ENCODE measurements around the gene FARP2. TPM values are rescaled to one million over a fixed set of nuclear protein-coding genes. Genes with fewer than 3 reads are reported as not detected.

Gene FARP2
- total RNA-seq, 1 experiment from 2014 or later: 32.6 TPM

DNA sequence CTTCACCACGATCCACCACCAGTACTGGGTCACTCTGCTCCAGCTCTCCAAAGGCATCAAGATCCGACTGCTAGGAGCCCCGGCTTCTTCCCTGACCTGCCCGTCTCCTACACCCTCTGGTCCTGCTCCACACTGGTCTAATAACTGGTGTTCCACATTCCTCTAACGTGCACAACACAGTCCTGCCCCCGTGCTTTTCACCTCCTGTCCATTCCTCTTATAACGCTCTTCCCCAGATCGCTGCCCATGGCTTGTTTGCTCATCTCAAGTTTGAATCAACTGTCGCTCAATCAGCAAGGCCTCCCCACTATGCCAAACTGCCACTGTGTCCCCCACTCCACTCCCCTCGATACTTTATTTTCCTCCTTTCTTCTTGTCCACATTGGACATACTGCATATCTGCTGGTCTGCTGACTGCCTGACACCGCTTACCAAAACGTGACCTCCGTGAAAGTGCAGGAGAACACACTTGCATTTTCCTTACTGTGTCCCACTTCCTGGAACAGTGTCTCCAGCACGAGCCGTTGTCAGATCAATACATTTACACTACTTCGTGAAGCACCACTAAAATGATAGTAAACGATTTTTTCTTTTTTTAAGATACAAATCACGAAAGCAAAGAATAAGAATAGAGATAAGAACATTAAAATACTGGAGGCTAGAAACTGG is 47.1 kb upstream of the FARP2 start:
- POLR2A ChIA-PET: interaction anchor here (0.7 to 13.7 kb wide), 5 partner anchors 8 to 47 kb away, joined by 3 to 263 read pairs (median 5); partner anchors contain the start of gene FARP2

DNA sequence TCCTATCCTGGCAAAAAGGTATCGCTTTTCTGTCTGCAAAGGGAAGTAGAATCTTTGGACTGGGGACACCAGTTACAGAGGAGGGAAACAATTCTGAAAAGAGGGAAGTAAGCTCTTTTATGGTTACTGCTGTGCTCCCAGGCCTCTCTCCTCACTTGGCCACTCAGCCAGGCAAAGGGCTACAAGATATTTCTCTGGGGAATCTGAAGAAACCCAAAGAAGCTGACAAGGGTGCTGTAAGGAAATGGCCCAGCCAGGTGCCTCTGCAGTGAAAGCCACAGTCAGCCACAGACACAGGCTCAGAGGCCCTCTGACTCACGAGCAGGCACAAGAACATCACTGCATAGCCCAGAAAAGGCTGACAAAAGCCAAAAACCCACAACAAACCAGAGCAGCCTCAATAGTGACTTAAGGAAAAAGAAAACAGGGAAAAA is 46.4 kb upstream of the FARP2 start:
- intact Hi-C loops (cut with micrococcal nuclease): no loop called here
- POLR2A ChIA-PET: interaction anchor here (0.6 to 13.7 kb wide), 5 partner anchors 9 to 46 kb away, joined by 3 to 263 read pairs (median 5); partner anchors contain the start of gene FARP2
- Mint-ChIP-seq H3K36me3 (ENCODE audit: insufficient read depth, unreplicated experiment) (peaks cover 30% of the 10 kb centered on the region), H3K9me3 (ENCODE audit: unreplicated experiment) (no peaks in the 10 kb centered on the region), H3K27me3 (ENCODE audit: insufficient read depth, unreplicated experiment) (no peaks in the 10 kb centered on the region), H3K27ac (ENCODE audit: low read depth, unreplicated experiment) (peak overlapping the region; percentile 55), H3K4me3 (ENCODE audit: unreplicated experiment) (no peak overlapping the region), H3K4me1 (ENCODE audit: insufficient read depth, unreplicated experiment) (peaks cover 45% of the 10 kb centered on the region)
- no TSS peak for BruUV-seq (replicated peaks)
- TF ChIP-seq, protein P1, sequence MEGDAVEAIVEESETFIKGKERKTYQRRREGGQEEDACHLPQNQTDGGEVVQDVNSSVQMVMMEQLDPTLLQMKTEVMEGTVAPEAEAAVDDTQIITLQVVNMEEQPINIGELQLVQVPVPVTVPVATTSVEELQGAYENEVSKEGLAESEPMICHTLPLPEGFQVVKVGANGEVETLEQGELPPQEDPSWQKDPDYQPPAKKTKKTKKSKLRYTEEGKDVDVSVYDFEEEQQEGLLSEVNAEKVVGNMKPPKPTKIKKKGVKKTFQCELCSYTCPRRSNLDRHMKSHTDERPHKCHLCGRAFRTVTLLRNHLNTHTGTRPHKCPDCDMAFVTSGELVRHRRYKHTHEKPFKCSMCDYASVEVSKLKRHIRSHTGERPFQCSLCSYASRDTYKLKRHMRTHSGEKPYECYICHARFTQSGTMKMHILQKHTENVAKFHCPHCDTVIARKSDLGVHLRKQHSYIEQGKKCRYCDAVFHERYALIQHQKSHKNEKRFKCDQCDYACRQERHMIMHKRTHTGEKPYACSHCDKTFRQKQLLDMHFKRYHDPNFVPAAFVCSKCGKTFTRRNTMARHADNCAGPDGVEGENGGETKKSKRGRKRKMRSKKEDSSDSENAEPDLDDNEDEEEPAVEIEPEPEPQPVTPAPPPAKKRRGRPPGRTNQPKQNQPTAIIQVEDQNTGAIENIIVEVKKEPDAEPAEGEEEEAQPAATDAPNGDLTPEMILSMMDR (IDR thresholded peaks at IDR 0.05; ENCODE audit: unreplicated experiment): no peak
- peak; percentile 40 for DNase-seq (ENCODE audit: unreplicated experiment)
- CTCF ChIA-PET: interaction anchor here (0.7 kb wide), 1 partner anchor 1690 kb away, joined by 3 read pairs; no protein-coding TSS in a partner anchor

More for the DNA sequence above, 47.1 kb upstream of the FARP2 start:
- intact Hi-C loops (cut with micrococcal nuclease): no loop called here
- CTCF ChIA-PET: interaction anchor here (0.7 kb wide), 1 partner anchor 1689 kb away, joined by 3 read pairs; no protein-coding TSS in a partner anchor
- DNase-seq (ENCODE audit: unreplicated experiment): no peak
- Mint-ChIP-seq H3K27ac (ENCODE audit: low read depth, unreplicated experiment) (no peak overlapping the region), H3K27me3 (ENCODE audit: insufficient read depth, unreplicated experiment) (no peaks in the 10 kb centered on the region), H3K4me1 (ENCODE audit: insufficient read depth, unreplicated experiment) (peaks cover 45% of the 10 kb centered on the region), H3K4me3 (ENCODE audit: unreplicated experiment) (no peak overlapping the region), H3K36me3 (ENCODE audit: insufficient read depth, unreplicated experiment) (peaks cover 30% of the 10 kb centered on the region), H3K9me3 (ENCODE audit: unreplicated experiment) (no peaks in the 10 kb centered on the region)
- TF ChIP-seq, protein P1 (IDR thresholded peaks at IDR 0.05; ENCODE audit: unreplicated experiment): no peak
- no TSS peak for BruUV-seq (replicated peaks)

DNA sequence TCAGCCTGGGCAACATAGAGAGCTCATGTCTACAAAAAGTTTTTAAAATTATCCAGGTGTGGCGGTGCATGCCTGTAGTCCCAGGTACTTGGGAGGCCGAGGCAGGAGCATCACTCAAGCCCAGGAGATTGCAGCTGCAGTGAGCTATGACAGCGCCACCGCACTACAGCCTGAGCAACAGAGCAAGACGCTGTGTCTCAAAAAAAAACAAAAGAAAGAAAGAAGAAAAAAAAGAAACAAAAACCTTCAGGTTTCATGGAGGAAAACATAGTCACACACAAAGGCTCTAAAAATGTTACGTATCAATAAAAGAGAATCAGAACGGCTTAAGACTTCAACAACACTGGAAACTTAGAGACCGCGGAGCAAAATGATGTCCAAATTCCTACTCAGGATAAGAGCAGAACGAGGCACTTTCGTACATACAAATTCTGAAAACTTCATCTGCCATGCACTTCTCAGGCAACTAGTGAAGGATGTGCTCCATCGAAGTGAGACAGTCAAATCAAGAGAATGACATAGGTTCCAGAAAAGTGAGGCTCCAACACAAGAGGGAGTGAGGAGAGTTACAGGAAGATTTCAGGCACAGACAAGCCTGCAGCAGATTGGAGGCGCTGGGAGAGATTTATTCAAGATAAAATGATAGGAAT is 45.0 kb upstream of the FARP2 start:
- Mint-ChIP-seq H3K4me1 (ENCODE audit: insufficient read depth, unreplicated experiment) (peaks cover 45% of the 10 kb centered on the region), H3K4me3 (ENCODE audit: unreplicated experiment) (no peak overlapping the region), H3K9me3 (ENCODE audit: unreplicated experiment) (no peaks in the 10 kb centered on the region), H3K27me3 (ENCODE audit: insufficient read depth, unreplicated experiment) (no peaks in the 10 kb centered on the region), H3K36me3 (ENCODE audit: insufficient read depth, unreplicated experiment) (peaks cover 21% of the 10 kb centered on the region), H3K27ac (ENCODE audit: low read depth, unreplicated experiment) (peak overlapping the region; percentile 89)
- intact Hi-C loops (cut with micrococcal nuclease): no loop called here
- ChIA-PET CTCF (interaction anchor here (0.9 to 1.0 kb wide), 2 partner anchors 22 to 23 kb away, joined by 3 read pairs; no protein-coding TSS in a partner anchor), POLR2A (interaction anchor here (0.6 to 13.7 kb wide), 5 partner anchors 9 to 55 kb away, joined by 3 to 263 read pairs (median 4); no protein-coding TSS in a partner anchor)
- no TSS peak for BruUV-seq (replicated peaks)
- no peak for DNase-seq (ENCODE audit: unreplicated experiment)
- TF ChIP-seq, protein P1 (IDR thresholded peaks at IDR 0.05; ENCODE audit: unreplicated experiment): no peak

DNA sequence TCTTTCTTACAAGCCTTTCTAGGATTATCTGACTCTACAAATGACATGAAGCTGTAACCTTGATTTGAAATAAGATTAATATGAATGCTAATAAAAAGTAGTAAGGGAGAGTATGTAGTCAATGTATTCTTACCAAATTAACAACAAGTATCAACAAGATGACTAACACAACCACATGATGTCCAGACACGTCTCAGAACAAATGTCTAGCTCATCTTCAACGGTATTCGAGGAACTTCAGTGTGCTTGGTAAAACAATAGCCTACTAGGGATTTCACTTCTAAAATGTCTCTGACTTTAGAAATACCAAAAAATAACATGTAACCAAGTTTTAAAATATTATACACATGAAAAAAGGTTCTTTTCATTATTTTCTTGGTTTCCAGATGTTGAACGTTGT is 44.0 kb upstream of the FARP2 start:
- ChIA-PET CTCF (interaction anchor here (0.8 to 0.9 kb wide), 2 partner anchors 11 to 23 kb away, joined by 3 read pairs; no protein-coding TSS in a partner anchor), POLR2A (interaction anchor here (0.6 to 13.7 kb wide), 12 partner anchors 8 to 206 kb away, joined by 3 to 263 read pairs (median 4); no protein-coding TSS in a partner anchor)
- BruUV-seq (replicated peaks): no TSS peak
- Mint-ChIP-seq H3K4me1 (ENCODE audit: insufficient read depth, unreplicated experiment) (peaks cover 45% of the 10 kb centered on the region), H3K4me3 (ENCODE audit: unreplicated experiment) (peak overlapping the region; percentile 3), H3K9me3 (ENCODE audit: unreplicated experiment) (no peaks in the 10 kb centered on the region), H3K27ac (ENCODE audit: low read depth, unreplicated experiment) (peak overlapping the region; percentile 89), H3K27me3 (ENCODE audit: insufficient read depth, unreplicated experiment) (no peaks in the 10 kb centered on the region), H3K36me3 (ENCODE audit: insufficient read depth, unreplicated experiment) (peaks cover 16% of the 10 kb centered on the region)
- intact Hi-C loops (cut with micrococcal nuclease): no loop called here
- DNase-seq (ENCODE audit: unreplicated experiment): peak; percentile 63
- TF ChIP-seq, protein P1 (IDR thresholded peaks at IDR 0.05; ENCODE audit: unreplicated experiment): no peak

All from MCF 10A (cell line).